Stomach (tissue), 9 donors: Measurements from ENCODE around the gene MCTP1. TPM values are rescaled to one million over a fixed set of nuclear protein-coding genes. Genes with fewer than 3 reads are reported as not detected.

ENCODE experiments used
- DNase-seq, 2 donors: peaks; one replicate each; pipeline versions ENCODE4 v3.0.0 to v3.0.0-alpha.2; 2013 to 2019
- H3K27ac ChIP-seq, 5 donors: fragments of 200-600 bp in 4 of 5; sonication (generic) in 4 of 5; one replicate each; pipeline ENCODE4 v1.5.1; 2013 to 2019; ENCODE audit warnings: mild to moderate bottlenecking in 1 of 5, moderate library complexity in 1 of 5
- H3K27me3 ChIP-seq, 3 donors: fragments of 200-600 bp; sonication (generic); one replicate each; pipeline ENCODE4 v1.5.1; 2017 to 2019; ENCODE audit warnings: mixed run types in 1 of 3
- H3K36me3 ChIP-seq, 4 donors: fragments of 200-600 bp; sonication (generic); 1 replicate in 3 of 4; 2 replicates in 1 of 4; pipeline ENCODE4 v1.5.1; 2016 to 2019
- H3K4me1 ChIP-seq, 4 donors: fragments of 200-600 bp; sonication (generic); one replicate each; pipeline ENCODE4 v1.5.1; 2016 to 2019
- H3K4me3 ChIP-seq, 4 donors: fragments of 200-600 bp; sonication (generic) in 3 of 4; one replicate each; pipeline ENCODE4 v1.5.1; 2016 to 2019; ENCODE audit warnings: mild to moderate bottlenecking in 1 of 4
- H3K9me3 ChIP-seq, 4 donors: fragments of 200-600 bp; sonication (generic); one replicate each; pipeline ENCODE4 v1.5.1; 2016 to 2019
- CTCF ChIP-seq, 7 experiments: fragments of 450-650 bp in 4 of 7; fragments of 200-600 bp in 3 of 7; sonication (generic) in 3 of 7; IDR thresholded peaks; one replicate each; pipeline ENCODE4 v1.5.1; 2016 to 2019; ENCODE audit warnings: antibody characterized with exemption in 7 of 7, control low read depth in 2 of 7, mild to moderate bottlenecking in 1 of 7
- EP300 ChIP-seq: sonication (generic); formaldehyde crosslinking; IDR thresholded peaks from one replicate; pipeline ENCODE4 v1.6.1; 2017; ENCODE audit warnings: antibody characterized with exemption
- POLR2A ChIP-seq, 4 donors: fragments of 450-650 bp; IDR thresholded peaks; one replicate each; pipeline ENCODE4 v1.6.1; 2016; ENCODE audit warnings: antibody characterized with exemption in 4 of 4, control low read depth in 2 of 4, mild to moderate bottlenecking in 1 of 4, moderate library complexity in 1 of 4
- POLR2AphosphoS5 ChIP-seq, 3 donors: sonication (generic); formaldehyde crosslinking; IDR thresholded peaks; one replicate each; pipeline ENCODE4 v1.6.1; 2016; ENCODE audit warnings: antibody characterized with exemption in 3 of 3
- WGBS, 5 donors: extraction: QIAGEN DNeasy Blood & Tissue Kit in 3 of 5; methylation state at CpG; one replicate each; pipeline versions ENCODE4 v1.1.5 to v1.1.7; 2013 to 2018; 5-methylcytosine and 5-hydroxymethylcytosine counted together
- intact Hi-C: fragments of 100-400 bp; cut with DNase I; formaldehyde crosslinking; loops from one replicate; pipeline ENCODE4 v1.15.1; 2023; ENCODE audit warnings: low total_unique reads
- polyA plus RNA-seq, 3 donors: library from polyadenylated mRNA; stranded (reverse); fragments of 200-250 nt; gene quantifications; one replicate each; pipeline ENCODE4 v1.2.3, GENCODE V29; 2013
- total RNA-seq, 5 donors: library from RNA; depleted of rRNA; stranded (reverse); fragments of >200 nt; gene quantifications; one replicate each; pipeline versions ENCODE4 v1.1.0 to v1.2.3, GENCODE V29; 2014 to 2016
- donor health status: healthy with polysubstance abuse.
- donor health status: Bipolar disorder and iron deficiency.
- donor health status: healthy.

Gene MCTP1
- total and polyA plus RNA-seq, 8 donors, result 1.4 to 47.9 (median 11.3) TPM

GRCh38 chr5:95224701-95225459 lies 60.0 kb downstream of the MCTP1 start:
- TF ChIP-seq EP300 (no peak), CTCF (IDR thresholded peaks at IDR 0.05) (no peak), POLR2AphosphoS5 (IDR thresholded peaks at IDR 0.05) (no peak), POLR2A (IDR thresholded peaks at IDR 0.05) (no peak)
- DNase-seq, result no peak

GRCh38 chr5:95223566-95224258 lies 61.2 kb downstream of the MCTP1 start:
- Histone ChIP-seq H3K27me3 (no peaks in the 10 kb centered on the region), H3K4me1 (no peaks in the 10 kb centered on the region), H3K36me3 (no peaks in the 10 kb centered on the region), H3K4me3 (no peak overlapping the region), H3K9me3 (no peaks in the 10 kb centered on the region), H3K27ac (no peak overlapping the region)
- WGBS, 5 donors, result 87 to 91% (median 89%) methylated on average over 2 of the region's 2 CpGs
- intact Hi-C loops, result no loop called here
- TF ChIP-seq CTCF (IDR thresholded peaks at IDR 0.05) (no peak), POLR2A (IDR thresholded peaks at IDR 0.05) (no peak)
- no peak for DNase-seq

More at GRCh38 chr5:95224701-95225459, 60.0 kb downstream of the MCTP1 start:
- no peak overlapping the region for H3K27ac ChIP-seq
- H3K36me3 ChIP-seq, result no peaks in the 10 kb centered on the region
- no peaks in the 10 kb centered on the region for H3K4me1 ChIP-seq
- no peaks in the 10 kb centered on the region for H3K9me3 ChIP-seq
- intact Hi-C loops, result no loop called here
- H3K4me3 ChIP-seq, result no peak overlapping the region
- H3K27me3 ChIP-seq, result no peaks in the 10 kb centered on the region

- no peak overlapping the region for H3K4me3 ChIP-seq
- DNase-seq, result no peak
Measured at GRCh38 chr5:95222836-95223235, 62.1 kb downstream of the MCTP1 start.

GRCh38 chr5:95221234-95221633 lies 63.7 kb downstream of the MCTP1 start:
- Histone ChIP-seq H3K27me3 (no peaks in the 10 kb centered on the region), H3K4me3 (no peak overlapping the region), H3K36me3 (no peaks in the 10 kb centered on the region), H3K9me3 (no peaks in the 10 kb centered on the region), H3K4me1 (peaks cover 0 to 1% (median 0%) of the 10 kb centered on the region in 4 donors), H3K27ac (no peak overlapping the region)
- 83 to 90% (median 88%) methylated on average over 2 of the region's 2 CpGs for WGBS, 5 donors
- TF ChIP-seq POLR2A (IDR thresholded peaks at IDR 0.05) (no peak), EP300 (no peak), POLR2AphosphoS5 (IDR thresholded peaks at IDR 0.05) (no peak), CTCF (IDR thresholded peaks at IDR 0.05) (no peak)
- intact Hi-C loops, result no loop called here
- DNase-seq, result no peak

More at GRCh38 chr5:95222836-95223235, 62.1 kb downstream of the MCTP1 start:
- TF ChIP-seq CTCF (IDR thresholded peaks at IDR 0.05) (no peak), POLR2AphosphoS5 (IDR thresholded peaks at IDR 0.05) (no peak)
- H3K9me3 ChIP-seq, result no peaks in the 10 kb centered on the region
- H3K4me1 ChIP-seq, result no peaks in the 10 kb centered on the region
- no peak overlapping the region for H3K27ac ChIP-seq
- intact Hi-C loops, result no loop called here
- no peaks in the 10 kb centered on the region for H3K27me3 ChIP-seq
- H3K36me3 ChIP-seq, result no peaks in the 10 kb centered on the region
- WGBS, 5 donors, result 86 to 95% (median 89%) methylated on average over 2 of the region's 2 CpGs
